HUES48 (cell line): ENCODE measurements around the gene CARMIL1.
A peak's percentile ranks its signal among the peaks of the same experiment; 100 is the strongest.

Experiments used
- H3K27ac ChIP-seq: one replicate; pipeline ENCODE4 v1.7.0; 2013; ENCODE audit warnings: low read depth, low read length, inconsistent platforms
- H3K27me3 ChIP-seq: 2 replicates; pipeline ENCODE4 v1.6.1; 2013; ENCODE audit warnings: mild to moderate bottlenecking, low read length; ENCODE audit not compliant: control insufficient read depth, insufficient read depth
- H3K36me3 ChIP-seq: 2 replicates; pipeline ENCODE4 v1.6.1; 2013; ENCODE audit warnings: low read length; ENCODE audit not compliant: control insufficient read depth, insufficient read depth
- H3K4me1 ChIP-seq: 2 replicates; pipeline ENCODE4 v1.6.1; 2013; ENCODE audit warnings: mild to moderate bottlenecking, low read length; ENCODE audit not compliant: control insufficient read depth, insufficient read depth
- H3K4me3 ChIP-seq: 2 replicates; pipeline ENCODE4 v1.5.1; 2013; ENCODE audit warnings: mild to moderate bottlenecking, low read depth, low read length
- H3K9ac ChIP-seq: 2 replicates; pipeline ENCODE4 v1.6.1; 2013; ENCODE audit warnings: mild to moderate bottlenecking, low read depth, low read length, moderate library complexity
- H3K9me3 ChIP-seq: 2 replicates; pipeline ENCODE4 v1.6.1; 2013; ENCODE audit warnings: low read length; ENCODE audit not compliant: control insufficient read depth, insufficient read depth

CARMIL1 gene

GRCh38 chr6:25278914-25279747 is at the start of gene CARMIL1:
Gene CARMIL1, plus strand, starts transcription at chr6:25279374. Its CDS starts 422 bp downstream, at chr6:25279796.
- Histone ChIP-seq H3K27me3 (no peaks in the 10 kb centered on the region), H3K36me3 (no peaks in the 10 kb centered on the region; the same call in 1 of the 2 replicates), H3K27ac (peak within 1 kb of the TSS; percentile 88)

GRCh38 chr6:25229671-25230321 is 49.4 kb upstream of the CARMIL1 start:
- no peaks in the 10 kb centered on the region for H3K4me1 ChIP-seq
- H3K9ac ChIP-seq: no peak overlapping the region
- H3K4me3 ChIP-seq: no peak overlapping the region
- H3K9me3 ChIP-seq: no peaks in the 10 kb centered on the region
- H3K27me3 ChIP-seq: no peaks in the 10 kb centered on the region
- H3K36me3 ChIP-seq: no peaks in the 10 kb centered on the region
- no peak overlapping the region for H3K27ac ChIP-seq

More at GRCh38 chr6:25278914-25279747, at the start of gene CARMIL1:
- Histone ChIP-seq H3K9me3 (no peaks in the 10 kb centered on the region), H3K9ac (peak within 1 kb of the TSS; percentile 64), H3K4me3 (peak within 1 kb of the TSS; percentile 95), H3K4me1 (peaks cover 22% of the 10 kb centered on the region)

DNA sequence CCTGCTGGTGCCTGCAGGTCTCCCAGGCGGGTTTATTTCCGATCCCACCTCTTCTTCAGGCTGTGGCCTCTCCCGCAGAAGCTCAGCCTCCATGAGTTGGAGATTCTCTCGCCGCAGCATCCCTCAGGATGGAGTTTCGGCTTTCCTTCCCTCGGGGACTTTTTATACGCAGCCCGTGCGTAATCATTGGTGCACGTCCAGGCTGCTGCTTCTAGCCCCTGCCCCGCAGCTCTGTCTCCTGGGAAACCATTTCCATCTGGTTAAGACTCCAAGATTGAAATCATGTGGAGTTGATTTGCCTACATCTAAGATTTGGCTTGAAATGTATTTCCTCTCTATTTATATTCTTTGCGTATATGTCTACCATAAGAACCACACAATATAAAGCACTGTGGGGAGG is 46.7 kb upstream of the CARMIL1 start:
- Histone ChIP-seq H3K27ac (no peak overlapping the region), H3K4me3 (no peak overlapping the region)

DNA sequence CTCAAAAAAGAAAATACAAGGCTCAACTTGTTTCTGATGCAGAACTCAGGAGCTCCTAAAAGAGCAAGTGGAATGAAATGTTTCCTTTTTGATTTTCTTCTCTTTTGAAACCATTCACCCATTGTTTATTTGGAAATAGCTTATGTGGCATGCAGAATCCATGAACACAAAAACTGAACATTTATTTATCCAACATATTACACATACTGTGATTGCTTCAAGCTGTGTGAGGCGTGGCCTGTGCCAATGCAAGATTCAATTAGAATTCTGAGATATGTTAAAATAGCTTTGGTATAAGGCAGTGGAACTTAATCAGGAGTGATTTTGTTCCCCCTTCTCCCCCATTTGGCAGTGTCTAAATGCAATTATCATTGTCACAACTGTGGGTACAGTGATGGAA is 45.9 kb upstream of the CARMIL1 start:
- H3K4me3 ChIP-seq: no peak overlapping the region
- H3K9ac ChIP-seq: no peak overlapping the region
- no peak overlapping the region for H3K27ac ChIP-seq
- no peaks in the 10 kb centered on the region for H3K27me3 ChIP-seq
- no peaks in the 10 kb centered on the region for H3K36me3 ChIP-seq
- H3K4me1 ChIP-seq: no peaks in the 10 kb centered on the region
- no peaks in the 10 kb centered on the region for H3K9me3 ChIP-seq

More for the DNA sequence above, 46.7 kb upstream of the CARMIL1 start:
- Histone ChIP-seq H3K27me3 (no peaks in the 10 kb centered on the region), H3K36me3 (no peaks in the 10 kb centered on the region), H3K4me1 (no peaks in the 10 kb centered on the region), H3K9me3 (no peaks in the 10 kb centered on the region), H3K9ac (no peak overlapping the region)

GRCh38 chr6:25237579-25237978 is 41.6 kb upstream of the CARMIL1 start:
- Histone ChIP-seq H3K4me3 (no peak overlapping the region), H3K27me3 (no peaks in the 10 kb centered on the region), H3K36me3 (no peaks in the 10 kb centered on the region), H3K4me1 (no peaks in the 10 kb centered on the region), H3K27ac (no peak overlapping the region), H3K9ac (no peak overlapping the region), H3K9me3 (no peaks in the 10 kb centered on the region)

GRCh38 chr6:25239059-25239458 is 40.1 kb upstream of the CARMIL1 start:
- Histone ChIP-seq H3K4me1 (no peaks in the 10 kb centered on the region), H3K9me3 (no peaks in the 10 kb centered on the region), H3K4me3 (no peak overlapping the region), H3K27ac (no peak overlapping the region), H3K27me3 (no peaks in the 10 kb centered on the region), H3K36me3 (no peaks in the 10 kb centered on the region), H3K9ac (no peak overlapping the region)

DNA sequence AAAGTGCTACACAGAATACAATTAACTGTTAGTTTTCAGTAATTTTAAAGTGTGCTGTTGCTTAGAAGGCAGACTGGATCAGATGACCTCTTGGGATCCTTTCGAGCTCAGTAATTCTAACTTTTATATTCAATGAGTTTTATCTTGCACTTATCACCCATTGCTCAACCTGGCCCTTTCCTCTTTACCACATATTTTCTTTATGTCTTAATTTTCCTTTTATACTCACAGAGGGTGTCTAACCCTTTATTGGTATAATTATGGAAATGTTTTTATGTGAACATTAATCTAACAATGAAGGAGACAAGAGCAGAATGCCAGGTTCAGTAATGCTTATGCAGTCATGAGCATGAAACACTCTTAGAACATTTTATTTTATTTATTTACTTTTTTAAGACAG is 39.7 kb upstream of the CARMIL1 start:
- H3K27me3 ChIP-seq: no peaks in the 10 kb centered on the region
- no peak overlapping the region for H3K27ac ChIP-seq

DNA sequence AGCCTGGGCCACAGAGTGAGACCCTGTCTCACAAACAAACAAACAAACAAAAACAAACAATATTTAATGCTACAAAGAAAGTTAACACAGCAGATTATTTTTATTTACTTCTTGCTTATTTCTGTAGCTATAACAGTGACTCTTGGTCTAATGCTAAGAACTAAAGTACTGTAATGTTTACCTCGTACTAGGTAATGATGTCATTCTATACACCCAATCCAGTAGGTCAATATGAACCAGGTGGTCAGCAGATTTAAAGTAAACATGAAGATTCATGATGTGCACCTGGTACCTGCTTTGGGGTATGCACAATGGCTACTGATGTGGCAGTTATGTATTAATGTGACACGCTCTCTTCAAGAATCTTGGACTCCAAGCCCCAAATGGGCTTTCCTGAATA is 36.6 kb upstream of the CARMIL1 start:
- no peaks in the 10 kb centered on the region for H3K36me3 ChIP-seq
- no peaks in the 10 kb centered on the region for H3K27me3 ChIP-seq
- H3K4me3 ChIP-seq: no peak overlapping the region
- H3K9ac ChIP-seq: no peak overlapping the region
- no peak overlapping the region for H3K27ac ChIP-seq
- H3K9me3 ChIP-seq: no peaks in the 10 kb centered on the region
- H3K4me1 ChIP-seq: no peaks in the 10 kb centered on the region

More for the DNA sequence above, 39.7 kb upstream of the CARMIL1 start:
- Histone ChIP-seq H3K36me3 (no peaks in the 10 kb centered on the region), H3K9me3 (no peaks in the 10 kb centered on the region), H3K9ac (no peak overlapping the region), H3K4me3 (no peak overlapping the region), H3K4me1 (no peaks in the 10 kb centered on the region)

DNA sequence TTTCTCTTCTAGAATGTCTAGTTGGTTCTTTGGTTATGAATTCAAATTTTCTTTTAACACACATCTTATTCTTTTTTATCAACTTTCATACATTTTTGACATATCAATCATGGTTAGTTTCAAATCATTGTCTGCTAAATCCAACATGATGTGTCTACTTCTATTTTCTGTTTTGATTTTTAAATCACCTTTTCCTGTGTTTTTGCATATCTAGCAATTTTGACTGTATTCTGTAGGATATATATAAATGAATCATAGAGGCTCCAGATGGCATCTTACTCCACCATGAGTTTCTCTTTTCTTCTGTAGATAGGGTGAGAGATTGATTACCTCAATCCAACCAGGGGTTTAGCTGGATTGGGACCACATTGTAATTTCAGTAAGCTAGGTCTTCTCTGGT is 34.3 kb upstream of the CARMIL1 start:
- H3K9me3 ChIP-seq: no peaks in the 10 kb centered on the region

GRCh38 chr6:25248123-25248522 is 31.1 kb upstream of the CARMIL1 start:
- no peak overlapping the region for H3K4me3 ChIP-seq
- no peak overlapping the region for H3K9ac ChIP-seq
- no peaks in the 10 kb centered on the region for H3K36me3 ChIP-seq
- no peaks in the 10 kb centered on the region for H3K9me3 ChIP-seq
- no peaks in the 10 kb centered on the region for H3K4me1 ChIP-seq
- H3K27me3 ChIP-seq: no peaks in the 10 kb centered on the region
- H3K27ac ChIP-seq: no peak overlapping the region

More for the DNA sequence above, 34.3 kb upstream of the CARMIL1 start:
- Histone ChIP-seq H3K36me3 (no peaks in the 10 kb centered on the region), H3K27me3 (no peaks in the 10 kb centered on the region), H3K9ac (no peak overlapping the region), H3K4me3 (no peak overlapping the region), H3K27ac (no peak overlapping the region), H3K4me1 (no peaks in the 10 kb centered on the region)

DNA sequence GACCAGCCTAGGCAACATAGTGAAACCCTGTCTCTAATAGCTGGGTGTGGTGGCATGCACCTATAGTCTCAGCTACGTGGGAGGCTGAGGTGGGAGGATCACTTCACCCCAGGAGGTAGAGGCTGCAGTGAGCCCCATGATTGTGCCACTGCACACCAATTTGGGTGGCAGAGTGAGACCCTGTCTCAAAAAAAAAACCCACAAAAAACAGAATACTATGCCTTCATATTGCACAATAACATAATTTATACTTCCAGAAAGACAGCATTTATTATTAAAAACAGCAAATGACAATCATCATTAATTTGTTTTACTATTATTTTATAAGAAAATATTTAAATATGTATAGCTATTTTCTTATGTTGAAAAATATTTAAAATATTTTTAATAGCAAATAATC is 30.0 kb upstream of the CARMIL1 start:
- no peaks in the 10 kb centered on the region for H3K9me3 ChIP-seq
- no peak overlapping the region for H3K9ac ChIP-seq
- no peaks in the 10 kb centered on the region for H3K4me1 ChIP-seq
- H3K27ac ChIP-seq: no peak overlapping the region
- H3K36me3 ChIP-seq: no peaks in the 10 kb centered on the region
- H3K27me3 ChIP-seq: no peaks in the 10 kb centered on the region
- no peak overlapping the region for H3K4me3 ChIP-seq
